Thymus (tissue), 14 donors: ENCODE results near the gene TNFSF10. TPM values are rescaled to one million over a fixed set of nuclear protein-coding genes. Genes with fewer than 3 reads are reported as not detected.
"Not testable (repeated sequence)": the region's sequence is repeated elsewhere in the genome, so short reads cannot be mapped to it uniquely, and the experiment has no call there.

Source experiments
- DNase-seq, 9 donors: peaks; one replicate each; pipeline ENCODE4 v3.0.0-alpha.2; 2013; ENCODE audit warnings: low spot score in 9 of 9, low read depth in 6 of 9, missing footprints in 1 of 9
- H3K27ac ChIP-seq, 2 donors: one replicate each; pipeline ENCODE4 v1.5.1; 2013; ENCODE audit warnings: control low read depth in 1 of 2, low read depth in 1 of 2, low read length in 1 of 2, mild to moderate bottlenecking in 1 of 2, moderate library complexity in 1 of 2
- H3K27me3 ChIP-seq, 2 donors: one replicate each; pipeline ENCODE4 v1.5.1; 2013; ENCODE audit warnings: low read length in 1 of 2; ENCODE audit not compliant: control insufficient read depth in 2 of 2, insufficient read depth in 1 of 2
- H3K36me3 ChIP-seq, 2 donors: one replicate each; pipeline ENCODE4 v1.5.1; 2013; ENCODE audit warnings: low read length in 1 of 2, mild to moderate bottlenecking in 1 of 2, moderate library complexity in 1 of 2; ENCODE audit not compliant: control insufficient read depth in 2 of 2, insufficient read depth in 2 of 2
- H3K4me1 ChIP-seq, 2 donors: one replicate each; pipeline ENCODE4 v1.5.1; 2013; ENCODE audit warnings: low read length in 2 of 2; ENCODE audit not compliant: control insufficient read depth in 2 of 2, insufficient read depth in 2 of 2
- H3K4me3 ChIP-seq, 2 donors: one replicate each; pipeline ENCODE4 v1.5.1; 2013; ENCODE audit warnings: low read length in 2 of 2, control low read depth in 1 of 2, mild to moderate bottlenecking in 1 of 2
- H3K9me3 ChIP-seq, 2 donors: one replicate each; pipeline ENCODE4 v1.5.1; 2013; ENCODE audit warnings: low read length in 1 of 2, mild to moderate bottlenecking in 1 of 2; ENCODE audit not compliant: control insufficient read depth in 2 of 2, insufficient read depth in 1 of 2
- WGBS: extraction: QIAGEN DNeasy Blood & Tissue Kit; methylation state at CpG from one replicate; pipeline ENCODE4 v1.1.7; 2013; 5-methylcytosine and 5-hydroxymethylcytosine counted together
- long read RNA-seq, 10 donors: transcript quantifications; one replicate each; lab custom pipeline, GENCODE V29; 2026
- polyA plus RNA-seq: library from polyadenylated mRNA; stranded (reverse); fragments of 200-250 nt; gene quantifications from one replicate; pipeline ENCODE4 v1.2.3, GENCODE V29; 2013
- total RNA-seq: library from RNA; stranded (reverse); fragments of 120-200 nt; gene quantifications from one replicate; pipeline ENCODE4 v1.2.4, GENCODE V29; 2013
- donor health status: healthy.

Gene TNFSF10
- total RNA-seq (36.9 TPM), polyA plus RNA-seq (38.4 TPM)
- long read RNA-seq, donor 1, partial matches to known transcripts = 0 of 2 reads
- long read RNA-seq, donor 1, other reads (novel, unspliced or antisense) = 0 of 2 reads
- long read RNA-seq, donor 2 = 0 reads
- long read RNA-seq, donor 3, transcript TNFSF10-201 (5 exons, 1,953 nt) = major isoform, 11 of 11 reads
- long read RNA-seq, donor 3, partial matches to known transcripts = 0 of 11 reads
- long read RNA-seq, donor 3, other reads (novel, unspliced or antisense) = 0 of 11 reads
- long read RNA-seq, donor 4, transcript TNFSF10-201 (5 exons, 1,953 nt) = major isoform, 6 of 24 reads
- long read RNA-seq, donor 4, partial matches to known transcripts = 16 of 24 reads
- long read RNA-seq, donor 4, other reads (novel, unspliced or antisense) = 0 of 24 reads
- long read RNA-seq, donor 5, transcript TNFSF10-201 (5 exons, 1,953 nt) = major isoform, 10 of 13 reads
- long read RNA-seq, donor 5, partial matches to known transcripts = 0 of 13 reads
- long read RNA-seq, donor 5, other reads (novel, unspliced or antisense) = 0 of 13 reads
- long read RNA-seq, donor 6, transcript TNFSF10-201 (5 exons, 1,953 nt) = major isoform, 5 of 5 reads
- long read RNA-seq, donor 6, partial matches to known transcripts = 0 of 5 reads
- long read RNA-seq, donor 6, other reads (novel, unspliced or antisense) = 0 of 5 reads
- long read RNA-seq, donor 7, partial matches to known transcripts = 0 of 5 reads
- long read RNA-seq, donor 7, other reads (novel, unspliced or antisense) = 0 of 5 reads
- long read RNA-seq, donor 8, partial matches to known transcripts = 0 of 4 reads
- long read RNA-seq, donor 8, other reads (novel, unspliced or antisense) = 0 of 4 reads
- long read RNA-seq, donor 9, partial matches to known transcripts = 0 of 1 reads
- long read RNA-seq, donor 9, other reads (novel, unspliced or antisense) = 0 of 1 reads
- long read RNA-seq, donor 10, partial matches to known transcripts = 0 of 1 reads
- long read RNA-seq, donor 10, other reads (novel, unspliced or antisense) = 0 of 1 reads

DNA sequence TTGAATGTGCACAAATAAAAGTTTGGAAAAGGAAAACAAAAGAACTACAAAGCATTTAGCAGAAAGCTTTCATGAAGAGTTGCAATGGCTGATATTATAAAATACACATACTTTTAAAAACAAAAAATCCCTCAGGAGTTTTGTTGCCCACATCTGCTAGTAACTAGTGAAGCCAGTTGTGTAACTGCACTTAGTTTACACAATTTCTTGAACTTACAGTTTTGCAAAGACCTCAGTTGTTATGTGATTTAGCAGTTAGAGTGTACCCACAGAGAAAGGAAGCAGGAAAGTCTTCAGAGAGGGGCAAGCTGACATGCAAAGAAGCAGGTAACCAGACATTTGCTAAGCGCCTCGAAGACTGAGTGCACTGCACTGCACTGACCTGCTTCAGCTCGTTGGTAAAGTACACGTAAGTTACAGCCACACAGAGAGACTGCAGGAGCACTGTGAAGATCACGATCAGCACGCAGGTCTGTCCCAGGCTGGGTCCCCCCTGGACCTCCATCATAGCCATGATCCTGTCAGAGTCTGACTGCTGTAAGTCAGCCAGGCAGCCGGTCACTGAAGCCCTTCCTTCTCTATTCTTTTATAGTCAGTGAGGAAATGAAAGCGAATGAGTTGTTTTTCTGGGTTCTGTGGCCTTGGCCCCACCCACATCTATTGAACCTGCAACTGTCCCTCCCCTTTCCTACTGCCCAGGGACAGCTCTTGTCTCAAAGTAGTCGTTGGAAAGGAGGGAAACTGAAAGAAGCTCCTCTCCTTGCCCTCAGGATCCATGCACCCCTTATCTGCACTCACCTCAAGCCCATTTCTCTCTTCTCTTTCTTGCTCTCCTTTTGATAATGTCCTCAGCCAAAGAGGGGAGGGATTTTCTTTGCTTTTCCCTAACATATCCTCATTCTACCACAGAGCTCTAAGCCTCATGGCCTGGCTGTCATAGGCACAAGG lies at the start of gene TNFSF10:
TNFSF10 (minus strand) TSS at position 560 of the 948 bp plus-strand sequence; CDS start at position 514, 46 bp downstream.
- WGBS = 1% methylated on average over 9 of the region's 9 CpGs
- peaks cover 5 to 20% of the 10 kb centered on the region in 2 donors for H3K4me1 ChIP-seq
- H3K27ac ChIP-seq = peak within 1 kb of the TSS; percentile 92 to 95
- DNase-seq = peak in 7 of 9 donors; percentile 53 to 85 (median 67)
- no peaks in the 10 kb centered on the region for H3K9me3 ChIP-seq
- peak within 1 kb of the TSS; percentile 44 to 54 for H3K4me3 ChIP-seq
- H3K36me3 ChIP-seq = no peaks in the 10 kb centered on the region
- H3K27me3 ChIP-seq = no peaks in the 10 kb centered on the region

GRCh38 chr3:172569128-172570008 lies 46.1 kb upstream of the TNFSF10 start:
- 97% methylated on average over 4 of the region's 4 CpGs for WGBS
- DNase-seq = no peak
- Histone ChIP-seq H3K9me3 (peaks cover 0 to 8% of the 10 kb centered on the region in 2 donors), H3K36me3 (no peaks in the 10 kb centered on the region), H3K4me1 (no peaks in the 10 kb centered on the region), H3K27me3 (no peaks in the 10 kb centered on the region), H3K4me3 (no peak overlapping the region), H3K27ac (no peak overlapping the region)

DNA sequence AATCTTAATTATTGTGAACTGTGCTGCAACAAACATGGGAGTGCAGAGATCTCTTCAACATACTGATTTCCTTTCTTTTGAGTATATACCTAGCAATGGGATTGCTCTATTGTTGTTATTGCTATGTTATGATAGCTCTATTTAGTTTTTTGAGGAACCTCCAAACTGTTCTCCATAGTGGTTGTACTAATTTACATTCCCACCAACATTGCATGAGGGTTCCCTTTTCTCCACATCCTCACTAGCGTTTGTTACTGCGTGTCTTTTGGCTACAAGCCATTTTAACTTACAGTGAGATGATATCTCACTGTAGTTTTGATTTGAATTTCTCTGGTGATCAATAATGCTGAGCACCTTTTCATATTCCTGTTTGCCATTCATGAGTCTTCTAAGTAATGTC lies 45.5 kb upstream of the TNFSF10 start:
- DNase-seq = no peak
- Histone ChIP-seq H3K9me3 (peaks cover 0 to 8% of the 10 kb centered on the region in 2 donors), H3K27me3 (no peaks in the 10 kb centered on the region), H3K4me1 (no peaks in the 10 kb centered on the region), H3K27ac (no peak overlapping the region), H3K36me3 (no peaks in the 10 kb centered on the region), H3K4me3 (no peak overlapping the region)
- 32% methylated on average over 2 of the region's 2 CpGs for WGBS

DNA sequence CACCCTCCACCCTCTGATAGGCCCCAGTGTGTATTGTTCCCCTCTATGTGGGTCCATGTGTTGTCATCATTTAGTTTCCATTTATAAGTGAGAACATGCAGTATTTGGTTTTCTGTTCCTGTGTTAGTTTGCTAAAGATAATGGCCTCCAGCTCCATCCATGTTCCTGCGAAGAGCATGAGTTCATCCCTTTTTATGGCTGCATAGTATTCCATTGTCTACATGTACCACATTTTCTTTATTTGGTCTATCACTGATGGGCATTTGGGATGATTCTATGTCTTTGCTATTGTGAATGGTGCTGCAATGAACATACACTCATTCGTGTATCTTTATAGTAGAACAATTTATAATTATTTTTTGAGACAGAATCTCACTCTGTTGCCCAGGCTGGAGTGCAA lies 43.6 kb upstream of the TNFSF10 start:
- WGBS = 97% methylated on average over 2 of the region's 2 CpGs
- H3K9me3 ChIP-seq, H3K36me3 ChIP-seq, H3K4me3 ChIP-seq, DNase-seq, H3K27me3 ChIP-seq, H3K27ac ChIP-seq, H3K4me1 ChIP-seq: not testable (repeated sequence)

DNA sequence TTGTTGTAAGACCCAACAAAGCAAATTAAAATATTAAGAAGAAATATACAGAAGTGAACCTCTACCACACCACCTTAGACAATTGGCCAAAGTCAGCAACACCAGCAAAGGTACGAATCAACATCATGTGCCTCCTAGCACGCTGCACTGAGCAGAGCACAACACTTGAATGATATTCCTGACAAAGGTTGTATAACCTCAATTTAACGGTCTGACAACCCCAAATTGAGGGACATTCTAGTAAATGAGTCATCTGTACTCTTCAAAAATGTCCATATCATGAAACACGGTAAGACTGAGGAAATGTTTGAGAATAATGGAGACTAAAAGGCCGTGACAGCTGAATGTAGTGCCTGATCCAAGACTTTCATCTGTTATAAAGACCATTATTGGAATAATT lies 41.3 kb upstream of the TNFSF10 start:
- Histone ChIP-seq H3K36me3 (no peaks in the 10 kb centered on the region), H3K4me1 (peaks cover 0 to 2% of the 10 kb centered on the region in 2 donors), H3K9me3 (peaks cover 0 to 3% of the 10 kb centered on the region in 2 donors), H3K27ac (no peak overlapping the region), H3K4me3 (no peak overlapping the region), H3K27me3 (no peaks in the 10 kb centered on the region)
- 96% methylated on average over 5 of the region's 5 CpGs for WGBS
- DNase-seq = no peak

- Histone ChIP-seq H3K27ac (no peak overlapping the region), H3K27me3 (no peaks in the 10 kb centered on the region), H3K4me1 (peaks cover 0 to 2% of the 10 kb centered on the region in 2 donors), H3K9me3 (peaks cover 0 to 3% of the 10 kb centered on the region in 2 donors), H3K4me3 (no peak overlapping the region), H3K36me3 (no peaks in the 10 kb centered on the region)
- peak in 1 of 9 donors; percentile 17 for DNase-seq
- WGBS = 34% methylated on average over 8 of the region's 8 CpGs
Measured at GRCh38 chr3:172562871-172563865, 39.9 kb upstream of the TNFSF10 start.

DNA sequence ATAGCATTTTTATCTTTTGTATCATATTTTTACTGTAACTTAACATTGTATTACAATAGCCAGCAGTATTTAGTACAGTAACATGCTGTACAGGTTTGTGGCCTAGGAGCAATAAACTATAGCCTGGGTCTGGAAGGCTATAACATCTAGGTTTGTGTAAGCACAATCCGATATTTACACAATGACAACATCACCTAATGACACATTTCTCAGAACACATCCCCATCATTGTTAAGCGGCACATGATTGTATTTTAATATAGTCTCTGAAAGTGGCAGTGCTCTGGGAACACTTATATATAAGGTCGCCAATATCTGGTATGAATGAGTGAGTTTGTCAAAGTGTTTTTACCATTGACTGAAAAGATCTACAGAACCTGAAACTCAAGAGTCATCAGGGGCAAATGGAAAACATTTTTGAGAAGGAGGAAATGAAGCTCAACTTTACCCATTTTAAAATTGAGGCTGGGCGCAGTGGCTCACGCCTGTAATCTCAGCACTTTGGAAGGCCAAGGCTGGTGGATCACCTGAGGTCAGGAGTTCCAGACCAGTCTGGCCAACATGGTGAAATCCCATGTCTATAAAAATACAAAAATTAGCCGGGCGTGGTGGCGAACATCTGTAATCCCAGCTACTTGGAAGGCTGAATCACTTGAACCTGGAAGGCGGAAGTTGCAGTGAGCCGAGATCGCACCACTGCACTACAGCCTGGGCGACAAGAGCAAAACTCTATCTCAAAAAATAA lies 38.8 kb upstream of the TNFSF10 start:
- H3K27ac ChIP-seq = no peak overlapping the region
- H3K9me3 ChIP-seq = peaks cover 0 to 3% of the 10 kb centered on the region in 2 donors
- no peak for DNase-seq
- H3K4me1 ChIP-seq = peaks cover 0 to 2% of the 10 kb centered on the region in 2 donors
- H3K4me3 ChIP-seq = no peak overlapping the region
- no peaks in the 10 kb centered on the region for H3K27me3 ChIP-seq
- WGBS = 89% methylated on average over 12 of the region's 12 CpGs
- H3K36me3 ChIP-seq = no peaks in the 10 kb centered on the region
